GM18951 (cell line): Measurements from ENCODE around the gene FUT7.

Source experiments
- POLR2A ChIP-seq: IDR thresholded peaks from 4 replicates; pipeline ENCODE4 v1.6.1; 2011; ENCODE audit warnings: mild to moderate bottlenecking; ENCODE audit not compliant: insufficient read length, insufficient read depth; ENCODE audit errors: extremely low read depth
- in situ Hi-C: fragments of 300-500 bp; cut with MboI; formaldehyde crosslinking; loops from one replicate; pipeline ENCODE4 v1.12.0; 2022; ENCODE audit warnings: low sequenced_read_pairs, mixed read lengths, inconsistent platforms; ENCODE audit not compliant: unreplicated experiment

FUT7 gene

GRCh38 chr9:137031904-137032640 is at the start of gene FUT7:
TSS of gene FUT7 (minus strand) at chr9:137032088. CDS start at chr9:137031991, 97 bp downstream.
- in situ Hi-C loops = loop anchor here (25.0 kb wide), 1 partner anchor 245 kb away; the partner anchor contains the start of genes CCDC183 and TMEM141
- no peak for TF ChIP-seq POLR2A

GRCh38 chr9:137080260-137081122 is 48.6 kb upstream of the FUT7 start:
- TF ChIP-seq POLR2A = no peak
- in situ Hi-C loops = no loop called here

GRCh38 chr9:137079401-137079787 is 47.5 kb upstream of the FUT7 start:
- no peak for TF ChIP-seq POLR2A
- in situ Hi-C loops = no loop called here

- no peak for TF ChIP-seq POLR2A
- in situ Hi-C loops = no loop called here
These were observed 47.0 kb upstream of the FUT7 start for GRCh38 chr9:137078701-137079400.

GRCh38 chr9:137077758-137078693 is 46.1 kb upstream of the FUT7 start:
- in situ Hi-C loops = no loop called here
- no peak for TF ChIP-seq POLR2A

GRCh38 chr9:137077010-137077747 is 45.3 kb upstream of the FUT7 start, which contains the start of gene UAP1L1:
TSS of gene UAP1L1 (plus strand) at chr9:137077517. CDS start at chr9:137077533, 16 bp downstream.
- in situ Hi-C loops = no loop called here
- peak; percentile 75 for TF ChIP-seq POLR2A

- TF ChIP-seq POLR2A = no peak
- in situ Hi-C loops = no loop called here
These were observed 44.7 kb upstream of the FUT7 start for GRCh38 chr9:137076636-137077009.

GRCh38 chr9:137075275-137075775 is 43.4 kb upstream of the FUT7 start:
- TF ChIP-seq POLR2A = no peak
- in situ Hi-C loops = no loop called here

- no peak for TF ChIP-seq POLR2A
- in situ Hi-C loops = no loop called here
These were observed 42.9 kb upstream of the FUT7 start for GRCh38 chr9:137074657-137075274.

- TF ChIP-seq POLR2A = no peak
- in situ Hi-C loops = no loop called here
These were observed 42.1 kb upstream of the FUT7 start for GRCh38 chr9:137073992-137074399.

- no peak for TF ChIP-seq POLR2A
- in situ Hi-C loops = no loop called here
These were observed 39.4 kb upstream of the FUT7 start for GRCh38 chr9:137071282-137071681.
